K562 (cell line): ENCODE measurements around the gene CYP24A1.
A peak's percentile ranks its signal among the peaks of the same experiment; 100 is the strongest.

Experiments used
- ARID2 ChIP-seq: fragments of 450-650 bp; IDR thresholded peaks from 2 replicates; pipeline ENCODE4 v1.6.1; 2017; ENCODE audit warnings: antibody characterized with exemption, mild to moderate bottlenecking
- CTCF ChIP-seq, 3 experiments: IDR thresholded peaks in 2 of 3; conservative IDR thresholded peaks in 1 of 3; 2 replicates each; pipeline ENCODE4 v1.5.1; 2011 to 2012; ENCODE audit warnings: low read length in 3 of 3, mild to moderate bottlenecking in 3 of 3, control low read depth in 2 of 3, improper control_type of control experiment in 1 of 3, inconsistent platforms in 1 of 3, low read depth in 1 of 3, mixed read lengths in 1 of 3, moderate library complexity in 1 of 3; ENCODE audit not compliant: insufficient read depth in 2 of 3
- EP300 ChIP-seq: IDR thresholded peaks from 2 replicates; pipeline ENCODE4 v1.6.1; 2012; ENCODE audit warnings: low read length, improper control_type of control experiment
- ESRRA ChIP-seq: fragments of 450-650 bp; IDR thresholded peaks from 2 replicates; pipeline ENCODE4 v1.6.1; 2014; ENCODE audit warnings: low read depth, mild to moderate bottlenecking, moderate library complexity, borderline replicate concordance
- KLF13 ChIP-seq: fragments of 450-650 bp; IDR thresholded peaks from 2 replicates; pipeline ENCODE4 v1.6.1; 2016; ENCODE audit warnings: missing genetic modification characterization, low read depth, mild to moderate bottlenecking, missing compliant biosample characterization, moderate library complexity, borderline replicate concordance
- MLLT1 ChIP-seq, 2 experiments: fragments of 450-650 bp; IDR thresholded peaks; 2 replicates each; pipeline ENCODE4 v1.6.1; 2016
- PHF20 ChIP-seq: fragments of 450-650 bp; IDR thresholded peaks from 2 replicates; pipeline ENCODE4 v1.6.1; 2018; ENCODE audit not compliant: partially characterized antibody
- RBM34 ChIP-seq: fragments of 200-400 bp; formaldehyde crosslinking; IDR thresholded peaks from 2 replicates; pipeline ENCODE4 v1.6.1; 2018; ENCODE audit warnings: low read length, borderline replicate concordance; ENCODE audit not compliant: insufficient read depth
- RFX1 ChIP-seq: fragments of 450-650 bp; IDR thresholded peaks from 2 replicates; pipeline ENCODE4 v1.6.1; 2016; ENCODE audit warnings: mild to moderate bottlenecking, moderate library complexity
- STAG1 ChIP-seq: sonication (generic); formaldehyde crosslinking; IDR thresholded peaks from 2 replicates; pipeline ENCODE4 v1.5.0; 2020; ENCODE audit warnings: missing genetic modification reagents, borderline replicate concordance
- ZNF232 ChIP-seq: sonication (generic); formaldehyde crosslinking; IDR thresholded peaks from 2 replicates; pipeline ENCODE4 v1.8.0; 2022; ENCODE audit warnings: mild to moderate bottlenecking, missing genetic modification reagents
- ZNF274 ChIP-seq: IDR thresholded peaks from 2 replicates; pipeline ENCODE4 v1.6.1; 2011; ENCODE audit warnings: low read depth, mild to moderate bottlenecking, low read length, moderate library complexity, borderline replicate concordance
- TF ChIP-seq, protein P1 (sequence below): sonication (generic); formaldehyde crosslinking; IDR thresholded peaks from 2 replicates; pipeline ENCODE4 v1.8.0; 2022; ENCODE audit warnings: missing genetic modification reagents, mild to moderate bottlenecking, borderline replicate concordance
- TF ChIP-seq, protein P2 (sequence below): sonication (generic); formaldehyde crosslinking; IDR thresholded peaks from 2 replicates; pipeline ENCODE4 v1.4.0; 2020; ENCODE audit warnings: mild to moderate bottlenecking, missing genetic modification reagents

GRCh38 chr20:54151075-54151439 lies 22.7 kb downstream of the CYP24A1 start:
- TF ChIP-seq RFX1 (peak; percentile 73), EP300 (no peak), CTCF (IDR thresholded peaks at IDR 0.05 in 2 of 3, conservative IDR thresholded peaks at IDR 0.05 in 1 of 3; ENCODE audit: insufficient read depth in 2 of 3, low read depth in 1 of 3, low read length in 3 of 3) (no peak), STAG1 (CRISPR knock-in tag) (no peak), MLLT1 (IDR thresholded peaks at IDR 0.05) (no peak), ZNF232 (CRISPR knock-in tag) (no peak), KLF13 (tag) (no peak), ESRRA (no peak), RBM34 (no peak), PHF20 (no peak), ZNF274 (no peak), ARID2 (no peak)
- TF ChIP-seq, protein P1, sequence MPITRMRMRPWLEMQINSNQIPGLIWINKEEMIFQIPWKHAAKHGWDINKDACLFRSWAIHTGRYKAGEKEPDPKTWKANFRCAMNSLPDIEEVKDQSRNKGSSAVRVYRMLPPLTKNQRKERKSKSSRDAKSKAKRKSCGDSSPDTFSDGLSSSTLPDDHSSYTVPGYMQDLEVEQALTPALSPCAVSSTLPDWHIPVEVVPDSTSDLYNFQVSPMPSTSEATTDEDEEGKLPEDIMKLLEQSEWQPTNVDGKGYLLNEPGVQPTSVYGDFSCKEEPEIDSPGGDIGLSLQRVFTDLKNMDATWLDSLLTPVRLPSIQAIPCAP (CRISPR knock-in tag), result no peak
- TF ChIP-seq, protein P2, sequence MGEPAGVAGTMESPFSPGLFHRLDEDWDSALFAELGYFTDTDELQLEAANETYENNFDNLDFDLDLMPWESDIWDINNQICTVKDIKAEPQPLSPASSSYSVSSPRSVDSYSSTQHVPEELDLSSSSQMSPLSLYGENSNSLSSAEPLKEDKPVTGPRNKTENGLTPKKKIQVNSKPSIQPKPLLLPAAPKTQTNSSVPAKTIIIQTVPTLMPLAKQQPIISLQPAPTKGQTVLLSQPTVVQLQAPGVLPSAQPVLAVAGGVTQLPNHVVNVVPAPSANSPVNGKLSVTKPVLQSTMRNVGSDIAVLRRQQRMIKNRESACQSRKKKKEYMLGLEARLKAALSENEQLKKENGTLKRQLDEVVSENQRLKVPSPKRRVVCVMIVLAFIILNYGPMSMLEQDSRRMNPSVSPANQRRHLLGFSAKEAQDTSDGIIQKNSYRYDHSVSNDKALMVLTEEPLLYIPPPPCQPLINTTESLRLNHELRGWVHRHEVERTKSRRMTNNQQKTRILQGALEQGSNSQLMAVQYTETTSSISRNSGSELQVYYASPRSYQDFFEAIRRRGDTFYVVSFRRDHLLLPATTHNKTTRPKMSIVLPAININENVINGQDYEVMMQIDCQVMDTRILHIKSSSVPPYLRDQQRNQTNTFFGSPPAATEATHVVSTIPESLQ (CRISPR knock-in tag), result no peak
